GM19193 (cell line): ENCODE data around the gene RLN3.

ENCODE experiments used
- POLR2A ChIP-seq: IDR thresholded peaks from 4 replicates; pipeline ENCODE4 v1.6.1; 2011; ENCODE audit not compliant: insufficient read depth, insufficient read length; ENCODE audit errors: extremely low read depth

RLN3 gene

GRCh38 chr19:13989487-13989886 lies 38.5 kb upstream of the RLN3 start:
- TF ChIP-seq POLR2A = no peak

GRCh38 chr19:13990085-13990484 lies 37.9 kb upstream of the RLN3 start:
- no peak for TF ChIP-seq POLR2A

DNA sequence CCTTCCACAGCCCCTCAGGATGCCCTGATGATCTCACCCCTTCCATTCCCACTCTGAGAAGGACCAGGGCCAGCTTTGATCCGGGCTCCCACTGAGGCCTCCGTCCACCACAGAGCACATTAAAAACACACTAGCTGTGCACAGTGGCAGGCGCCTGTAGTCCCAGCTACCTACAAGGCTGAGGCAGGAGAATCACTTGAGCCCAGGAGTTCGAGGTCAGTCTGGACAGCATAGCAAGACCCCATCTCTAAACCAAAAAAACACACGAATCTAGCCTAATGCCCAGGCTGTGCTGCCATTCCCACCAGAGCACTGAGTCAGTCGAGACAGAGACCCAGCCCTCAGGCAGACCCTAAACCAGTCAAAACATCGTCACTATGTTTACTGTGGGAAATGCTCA lies 35.9 kb upstream of the RLN3 start:
- no peak for TF ChIP-seq POLR2A

DNA sequence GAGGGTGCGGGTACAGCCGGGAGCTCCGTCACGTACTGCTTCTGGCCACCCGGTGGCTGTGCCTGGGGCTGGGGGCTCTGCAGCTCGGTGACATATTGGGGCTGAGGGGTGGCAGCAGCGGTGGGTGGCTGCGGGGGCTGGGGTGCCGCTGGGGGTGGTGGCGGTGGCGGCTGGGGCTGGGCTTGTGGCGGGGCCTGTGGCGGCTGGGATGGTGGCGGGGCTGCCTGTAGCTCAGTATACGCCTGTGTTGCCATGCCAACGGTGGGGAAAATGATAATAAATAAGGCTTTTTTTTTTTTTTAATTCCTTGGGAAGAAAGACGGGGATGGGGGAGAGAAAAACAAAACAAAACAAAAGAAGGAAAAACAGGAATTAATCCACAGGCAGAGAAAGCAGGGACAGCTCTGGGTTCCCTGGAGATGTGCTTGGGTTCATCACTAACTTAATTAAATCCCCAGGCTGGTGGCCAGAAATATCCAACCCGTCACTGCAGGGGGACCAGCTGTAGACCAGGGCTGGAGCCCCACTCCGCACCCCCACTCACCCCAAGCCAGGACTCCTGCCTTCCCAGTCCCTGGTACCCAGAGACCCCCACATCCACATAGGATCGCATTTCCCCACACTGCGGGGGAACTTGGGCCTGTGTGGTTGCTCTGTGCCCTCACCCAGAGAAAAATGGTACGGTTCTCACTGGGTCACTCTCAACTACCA lies 34.2 kb upstream of the RLN3 start:
- TF ChIP-seq POLR2A = no peak

DNA sequence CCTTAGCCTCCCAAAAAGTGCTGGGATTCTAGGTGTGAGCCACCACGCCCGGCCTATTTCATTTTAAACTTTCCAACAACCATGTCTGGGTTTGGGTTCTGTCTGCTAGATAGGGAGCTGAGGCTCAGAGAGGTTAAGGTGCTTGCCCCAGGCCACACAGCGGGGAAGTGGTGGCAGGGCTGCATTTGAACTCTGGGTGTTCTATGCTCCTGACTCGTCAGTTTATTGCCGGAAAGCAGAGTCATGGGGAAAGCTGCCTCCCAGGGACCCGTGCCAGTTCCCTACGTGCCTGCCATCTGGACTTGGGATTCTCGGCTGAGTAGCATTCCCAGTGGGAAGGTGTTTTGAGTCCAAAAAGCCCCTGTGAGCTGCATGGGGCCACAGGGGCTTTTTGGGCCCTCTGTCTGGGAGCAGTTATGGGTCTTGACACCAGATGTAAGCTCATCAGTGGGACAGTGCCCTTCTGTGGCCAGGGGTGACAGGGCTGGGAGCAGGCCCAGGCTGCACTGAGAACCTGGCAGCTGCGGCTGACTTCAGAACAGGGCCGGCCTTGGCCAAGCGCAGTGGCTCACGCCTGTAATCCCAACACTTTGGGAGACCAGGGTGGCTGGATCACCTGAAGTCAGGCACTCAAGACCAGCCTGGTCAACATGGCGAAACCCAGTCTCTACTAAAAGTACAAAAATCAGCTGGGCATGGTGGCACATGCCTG lies 32.8 kb upstream of the RLN3 start:
- no peak for TF ChIP-seq POLR2A

DNA sequence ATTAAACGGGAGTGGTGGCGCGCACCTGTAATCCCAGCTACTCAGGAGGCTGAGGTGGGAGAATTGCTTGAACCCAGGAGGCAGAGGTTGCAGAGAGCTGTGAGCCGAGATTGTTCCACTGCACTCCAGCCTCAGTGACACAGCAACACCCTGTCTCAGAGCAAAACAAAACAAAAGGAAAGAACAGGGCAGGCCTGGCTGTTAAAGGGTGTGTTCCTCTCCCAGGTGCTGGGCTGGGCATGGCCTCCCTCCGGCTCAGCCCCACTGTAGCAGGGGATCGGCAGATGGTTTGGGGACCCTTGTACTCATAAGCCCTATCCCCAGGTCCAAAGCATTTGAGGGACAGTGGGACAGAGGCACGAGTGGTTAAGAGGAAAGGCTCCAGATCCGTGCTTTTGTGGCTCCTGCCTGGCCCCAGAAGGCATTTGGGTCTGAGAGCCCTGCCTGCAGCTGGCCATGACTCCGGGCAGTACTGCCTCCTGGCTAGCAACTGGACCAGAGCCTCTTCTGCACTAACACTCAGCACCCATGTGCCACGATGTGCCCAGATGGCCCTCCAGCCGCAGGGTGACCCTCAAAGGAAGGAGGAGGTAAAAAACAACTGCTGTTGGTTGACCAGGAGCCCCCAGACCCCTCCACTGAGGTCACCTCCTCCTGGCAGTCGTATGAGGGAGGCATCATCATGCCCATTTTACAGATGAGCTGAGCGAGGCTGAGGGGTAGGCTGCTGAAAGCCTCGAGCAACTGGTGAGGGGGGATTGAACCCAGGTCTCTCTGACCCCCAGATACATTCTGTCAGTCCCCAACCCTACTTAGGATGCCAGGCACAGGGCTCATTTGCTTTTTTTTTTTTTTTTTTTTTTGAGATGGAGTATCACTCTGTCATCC lies 31.8 kb upstream of the RLN3 start:
- no peak for TF ChIP-seq POLR2A

- no peak for TF ChIP-seq POLR2A
Measured at GRCh38 chr19:13996928-13997630, 30.9 kb upstream of the RLN3 start.

- TF ChIP-seq POLR2A = no peak
Measured at GRCh38 chr19:13997631-13997962, 30.4 kb upstream of the RLN3 start.

DNA sequence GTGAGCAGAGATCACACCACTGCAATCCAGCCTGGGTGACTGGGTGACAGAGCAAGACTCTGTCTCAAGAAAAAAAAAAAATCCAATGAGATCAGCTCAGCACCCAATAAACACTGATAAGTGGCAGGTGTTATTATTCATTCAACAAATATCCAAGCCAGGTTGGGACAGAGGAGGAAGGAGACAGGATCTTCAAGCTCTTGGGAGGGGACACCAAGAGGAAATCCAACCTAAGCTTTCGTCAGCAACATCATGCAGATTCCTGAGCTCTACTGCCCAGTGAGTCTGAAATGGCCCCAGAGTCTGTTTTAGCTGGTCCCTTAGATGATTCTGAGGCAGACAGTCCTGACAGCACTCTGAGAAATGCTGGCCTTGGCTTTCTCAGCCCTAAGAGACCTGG lies 29.5 kb upstream of the RLN3 start:
- no peak for TF ChIP-seq POLR2A

DNA sequence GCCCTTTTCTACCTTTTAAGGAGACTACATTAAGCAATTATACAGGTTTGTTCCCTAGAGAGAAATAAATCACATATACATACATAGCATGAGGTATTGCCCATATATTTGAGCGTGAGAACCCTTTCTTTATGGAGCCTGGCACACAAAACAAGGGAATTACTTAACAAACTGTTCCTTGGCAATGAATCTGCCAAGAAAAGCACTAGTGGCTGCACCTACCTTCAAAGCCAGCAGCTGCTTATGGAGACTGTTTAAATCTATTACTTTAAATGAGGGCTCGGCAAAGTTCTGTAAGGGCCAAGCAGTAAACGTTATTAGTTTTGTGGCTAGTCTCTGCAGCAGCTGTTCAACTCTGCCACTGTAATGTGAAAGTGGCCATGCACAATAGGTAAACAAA lies 28.9 kb upstream of the RLN3 start:
- no peak for TF ChIP-seq POLR2A

DNA sequence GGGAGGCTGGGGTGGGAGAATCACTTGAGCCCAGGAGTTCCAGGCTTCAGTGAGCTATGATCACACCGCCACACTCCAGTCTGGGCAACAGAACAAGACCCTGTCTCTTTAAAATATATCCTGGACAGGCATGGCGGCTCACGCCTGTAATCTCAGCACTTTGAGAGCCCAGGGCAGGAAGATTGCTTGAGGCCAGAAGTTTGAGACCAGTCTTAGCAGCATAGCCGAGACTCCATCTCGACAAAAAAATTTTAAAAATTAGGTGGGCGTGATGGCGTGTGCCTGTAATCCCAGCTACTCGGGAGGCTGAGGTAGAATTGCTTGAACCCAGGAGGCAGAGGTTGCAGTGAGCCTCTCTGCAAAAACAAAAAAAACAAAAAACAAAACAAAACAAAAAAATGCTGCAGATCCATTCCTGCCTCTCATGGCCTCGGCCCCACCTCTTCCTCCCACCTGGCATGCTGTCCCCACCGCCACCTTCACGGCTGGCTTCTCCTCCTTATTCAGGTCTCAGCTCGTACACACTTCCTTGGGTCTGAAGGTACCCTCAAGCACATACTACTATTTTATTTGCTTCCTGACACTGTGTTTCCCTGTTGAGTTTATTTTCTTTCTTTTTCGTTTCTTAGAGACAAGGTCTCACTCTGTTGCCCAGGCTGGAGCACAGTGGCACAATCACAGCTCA lies 27.1 kb upstream of the RLN3 start:
- no peak for TF ChIP-seq POLR2A

GRCh38 chr19:14002571-14003250 lies 25.2 kb upstream of the RLN3 start:
- TF ChIP-seq POLR2A = no peak

DNA sequence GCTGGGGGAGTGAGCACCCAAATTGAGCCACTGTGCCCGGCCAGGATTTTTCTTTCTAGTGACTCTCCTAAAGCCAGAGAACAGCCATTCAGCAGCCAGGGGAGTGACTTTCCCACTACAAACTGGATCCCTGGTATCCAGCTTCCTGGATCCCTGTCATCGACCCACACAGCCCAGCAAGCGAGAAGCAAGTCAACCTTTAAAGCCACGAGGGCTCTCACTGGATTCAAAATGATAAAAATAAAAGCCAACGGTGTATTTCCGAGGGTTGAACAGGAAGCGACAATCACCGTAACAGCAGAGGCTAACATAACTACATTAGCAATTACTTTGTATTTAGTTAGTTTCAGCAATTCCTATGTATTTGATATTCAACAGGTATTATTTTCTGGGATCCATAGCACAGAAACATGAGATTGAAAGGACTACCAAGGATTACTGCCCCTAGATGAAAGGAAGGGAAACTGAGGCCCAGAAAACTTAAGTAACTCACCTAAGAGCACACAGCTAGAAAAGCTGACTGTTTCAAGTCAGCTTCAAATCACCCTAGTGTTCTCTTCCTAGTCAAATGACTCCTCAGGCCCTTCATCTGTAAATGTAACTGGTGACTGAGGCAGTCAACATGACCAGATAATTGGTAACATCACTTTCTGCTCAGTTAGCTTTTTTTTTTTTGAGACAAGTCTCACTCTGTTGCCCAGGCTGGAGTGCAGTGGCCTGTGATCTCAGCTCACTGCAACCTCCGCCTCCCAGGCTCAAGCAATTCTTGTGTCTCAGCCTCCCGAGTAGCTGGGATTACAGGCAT lies 24.5 kb upstream of the RLN3 start:
- TF ChIP-seq POLR2A = no peak

DNA sequence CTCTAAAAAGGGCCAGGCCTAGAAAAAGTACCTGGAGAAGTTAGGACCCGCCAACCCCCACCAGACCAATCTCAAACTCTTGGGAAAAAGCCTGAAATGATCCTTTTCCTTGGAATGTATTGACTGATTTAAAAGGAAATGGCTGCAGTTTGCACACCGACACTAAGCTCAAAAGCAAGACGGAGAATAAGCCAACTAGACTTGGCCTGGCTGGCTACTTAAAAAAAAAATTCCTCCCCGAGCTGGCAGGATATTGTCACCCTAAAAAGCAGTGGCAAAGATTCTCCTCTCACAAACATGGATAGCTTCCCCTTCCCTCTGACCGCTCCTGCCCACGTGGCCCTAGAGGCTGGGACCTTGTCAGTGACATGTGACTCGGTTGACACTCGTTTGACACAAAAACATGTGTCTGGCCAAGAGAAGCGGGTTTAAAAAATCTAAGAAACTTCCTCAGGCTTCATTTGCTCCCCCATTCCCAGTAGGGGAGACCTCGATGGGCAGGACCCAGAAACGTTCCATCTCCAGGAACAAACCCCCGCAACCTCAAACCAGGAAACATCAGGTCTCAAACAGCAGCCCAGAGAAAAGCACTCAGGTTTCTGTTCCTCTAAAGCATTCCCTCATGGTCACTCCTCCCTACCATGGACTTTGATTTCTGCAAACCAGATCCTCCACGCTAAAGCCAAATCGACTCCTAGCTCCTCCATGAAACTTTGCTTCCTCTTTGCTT lies 23.2 kb upstream of the RLN3 start:
- no peak for TF ChIP-seq POLR2A
